A673 (cell line): ENCODE data around the gene SERINC5. TPM values are rescaled to one million over a fixed set of nuclear protein-coding genes. Genes with fewer than 3 reads are reported as not detected.

ENCODE experiments used
- BruUV-seq: library from RNA; stranded (reverse); fragments of 400-500 nt; replicated peaks from 2 replicates; lab custom pipeline; 2021; lab: Mats Ljungman, UMichigan
- CTCF ChIA-PET: fragments of 300-600 bp; sonication (Branson Sonifier 250); formaldehyde crosslinking; loops from one replicate; lab custom pipeline; 2022; ENCODE audit warnings: antibody characterized with exemption; lab: Charles Lee
- POLR2A ChIA-PET: fragments of 300-600 bp; sonication (Branson Sonifier 250); formaldehyde crosslinking; loops from one replicate; lab custom pipeline; 2022; ENCODE audit warnings: antibody characterized with exemption; ENCODE audit not compliant: low non-redundant PET; lab: Charles Lee
- DNase-seq: peaks from one replicate; pipeline ENCODE4 v3.0.0-alpha.2; 2015; ENCODE audit warnings: low spot score
- H3K27ac ChIP-seq: fragments of 200-600 bp; sonication (generic); 2 replicates; pipeline ENCODE4 v1.5.1; 2016; ENCODE audit warnings: mixed run types, low read depth, mild to moderate bottlenecking, mixed read lengths, antibody characterized with exemption, low read length; ENCODE audit not compliant: poor library complexity, severe bottlenecking
- H3K27me3 ChIP-seq: fragments of 200-600 bp; sonication (generic); replicated peaks from 2 replicates; pipeline ENCODE4 v1.6.1; 2017; ENCODE audit warnings: mixed run types, low read depth, mild to moderate bottlenecking, mixed read lengths, antibody characterized with exemption, low read length; ENCODE audit not compliant: insufficient read depth, poor library complexity
- H3K36me3 ChIP-seq: fragments of 200-600 bp; sonication (generic); 2 replicates; pipeline ENCODE4 v1.6.1; 2016; ENCODE audit warnings: mixed run types, mild to moderate bottlenecking, mixed read lengths, antibody characterized with exemption, low read length; ENCODE audit not compliant: insufficient read depth, poor library complexity, severe bottlenecking
- H3K4me1 ChIP-seq: fragments of 200-600 bp; sonication (generic); 2 replicates; pipeline ENCODE4 v1.6.1; 2017; ENCODE audit warnings: mixed run types, mild to moderate bottlenecking, mixed read lengths, antibody characterized with exemption, low read length; ENCODE audit not compliant: insufficient read depth, poor library complexity, severe bottlenecking
- H3K4me3 ChIP-seq: fragments of 200-600 bp; sonication (generic); 2 replicates; pipeline ENCODE4 v1.5.1; 2016; ENCODE audit warnings: low read depth, mixed run types, mild to moderate bottlenecking, mixed read lengths, low read length; ENCODE audit not compliant: poor library complexity, severe bottlenecking
- H3K9me3 ChIP-seq: fragments of 200-600 bp; sonication (generic); 2 replicates; pipeline ENCODE4 v1.6.1; 2016; ENCODE audit warnings: mixed run types, low read depth, mild to moderate bottlenecking, mixed read lengths, antibody characterized with exemption, low read length; ENCODE audit not compliant: poor library complexity, severe bottlenecking
- EZH2 ChIP-seq: fragments of 200-600 bp; sonication (generic); IDR thresholded peaks from 2 replicates; pipeline ENCODE4 v1.6.1; 2017; ENCODE audit warnings: borderline replicate concordance, low read depth, mild to moderate bottlenecking, mixed read lengths, antibody characterized with exemption, low read length; ENCODE audit not compliant: poor library complexity, severe bottlenecking
- intact Hi-C: fragments of 100-400 bp; cut with micrococcal nuclease; formaldehyde crosslinking; loops from one replicate; pipeline ENCODE4 v1.10.0; 2022; ENCODE audit not compliant: unreplicated experiment
- total RNA-seq: library from RNA; stranded (reverse); gene quantifications from 2 replicates; pipeline ENCODE4 v1.2.3, GENCODE V29; 2021
- TF ChIP-seq, protein P1 (sequence below): fragments of 300-800, 200-600 bp; sonication (generic); conservative IDR thresholded peaks from 2 replicates; pipeline ENCODE4 v1.5.1; 2017; ENCODE audit warnings: low read depth, mild to moderate bottlenecking, antibody characterized with exemption, low read length, moderate library complexity, mixed read lengths

Gene SERINC5
- total RNA-seq, 1 experiment from 2014 or later: 20.6 TPM

DNA sequence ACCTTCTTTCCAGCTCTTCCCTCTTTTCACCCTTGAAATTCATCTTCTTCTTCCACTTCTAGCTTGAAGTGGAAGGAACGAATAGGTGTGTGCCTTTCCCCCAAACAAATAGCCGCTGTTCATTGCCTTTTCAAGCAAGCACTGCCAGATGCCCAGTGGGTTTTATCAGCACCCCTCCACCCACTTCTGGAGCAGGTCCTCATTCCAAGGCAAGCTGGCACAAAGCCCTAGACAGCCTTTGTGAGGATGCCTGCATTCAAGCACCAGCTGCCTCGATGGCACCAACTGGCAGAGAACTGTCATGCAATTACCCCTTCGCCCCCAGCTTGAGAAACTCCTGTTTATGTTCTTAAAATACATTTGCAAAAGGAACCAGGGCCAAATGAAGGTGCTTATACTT is 36.5 kb downstream of the SERINC5 start:
- H3K9me3 ChIP-seq: no peaks in the 10 kb centered on the region
- H3K4me1 ChIP-seq: no peaks in the 10 kb centered on the region
- intact Hi-C loops: no loop called here
- no peaks in the 10 kb centered on the region for H3K27me3 ChIP-seq
- H3K27ac ChIP-seq: no peak overlapping the region
- DNase-seq: no peak
- no peak overlapping the region for H3K4me3 ChIP-seq
- no TSS peak for BruUV-seq
- CTCF ChIA-PET: no interaction called here
- H3K36me3 ChIP-seq: no peaks in the 10 kb centered on the region
- TF ChIP-seq EZH2: no peak
- TF ChIP-seq, protein P1, sequence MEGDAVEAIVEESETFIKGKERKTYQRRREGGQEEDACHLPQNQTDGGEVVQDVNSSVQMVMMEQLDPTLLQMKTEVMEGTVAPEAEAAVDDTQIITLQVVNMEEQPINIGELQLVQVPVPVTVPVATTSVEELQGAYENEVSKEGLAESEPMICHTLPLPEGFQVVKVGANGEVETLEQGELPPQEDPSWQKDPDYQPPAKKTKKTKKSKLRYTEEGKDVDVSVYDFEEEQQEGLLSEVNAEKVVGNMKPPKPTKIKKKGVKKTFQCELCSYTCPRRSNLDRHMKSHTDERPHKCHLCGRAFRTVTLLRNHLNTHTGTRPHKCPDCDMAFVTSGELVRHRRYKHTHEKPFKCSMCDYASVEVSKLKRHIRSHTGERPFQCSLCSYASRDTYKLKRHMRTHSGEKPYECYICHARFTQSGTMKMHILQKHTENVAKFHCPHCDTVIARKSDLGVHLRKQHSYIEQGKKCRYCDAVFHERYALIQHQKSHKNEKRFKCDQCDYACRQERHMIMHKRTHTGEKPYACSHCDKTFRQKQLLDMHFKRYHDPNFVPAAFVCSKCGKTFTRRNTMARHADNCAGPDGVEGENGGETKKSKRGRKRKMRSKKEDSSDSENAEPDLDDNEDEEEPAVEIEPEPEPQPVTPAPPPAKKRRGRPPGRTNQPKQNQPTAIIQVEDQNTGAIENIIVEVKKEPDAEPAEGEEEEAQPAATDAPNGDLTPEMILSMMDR: no peak
- POLR2A ChIA-PET: no interaction called here

DNA sequence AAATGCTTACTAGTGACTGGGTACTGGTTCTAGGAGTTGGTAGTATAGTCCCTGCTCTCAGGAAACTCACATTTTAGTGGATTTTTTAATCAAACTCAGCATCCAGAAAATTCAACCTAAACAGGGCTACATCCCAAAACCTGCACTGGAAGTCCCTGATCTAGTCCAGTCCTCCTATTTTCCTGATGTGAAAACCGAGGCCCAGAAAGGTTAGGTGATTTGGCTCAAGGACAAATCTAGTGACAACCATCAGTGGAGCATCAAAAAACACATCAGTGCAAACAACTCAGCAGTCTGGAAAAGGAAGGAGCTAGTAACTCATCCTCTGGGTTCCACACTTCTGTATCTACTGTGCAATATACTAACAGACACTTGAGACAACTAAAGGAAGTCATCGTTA is 38.2 kb downstream of the SERINC5 start:
- TF ChIP-seq, protein P1: no peak
- no peak for TF ChIP-seq EZH2
- intact Hi-C loops: no loop called here
- H3K4me3 ChIP-seq: no peak overlapping the region
- H3K4me1 ChIP-seq: no peaks in the 10 kb centered on the region
- BruUV-seq: no TSS peak
- H3K27ac ChIP-seq: no peak overlapping the region
- POLR2A ChIA-PET: no interaction called here
- CTCF ChIA-PET: no interaction called here
- no peak for DNase-seq
- H3K27me3 ChIP-seq: no peaks in the 10 kb centered on the region
- no peaks in the 10 kb centered on the region for H3K36me3 ChIP-seq
- no peaks in the 10 kb centered on the region for H3K9me3 ChIP-seq

DNA sequence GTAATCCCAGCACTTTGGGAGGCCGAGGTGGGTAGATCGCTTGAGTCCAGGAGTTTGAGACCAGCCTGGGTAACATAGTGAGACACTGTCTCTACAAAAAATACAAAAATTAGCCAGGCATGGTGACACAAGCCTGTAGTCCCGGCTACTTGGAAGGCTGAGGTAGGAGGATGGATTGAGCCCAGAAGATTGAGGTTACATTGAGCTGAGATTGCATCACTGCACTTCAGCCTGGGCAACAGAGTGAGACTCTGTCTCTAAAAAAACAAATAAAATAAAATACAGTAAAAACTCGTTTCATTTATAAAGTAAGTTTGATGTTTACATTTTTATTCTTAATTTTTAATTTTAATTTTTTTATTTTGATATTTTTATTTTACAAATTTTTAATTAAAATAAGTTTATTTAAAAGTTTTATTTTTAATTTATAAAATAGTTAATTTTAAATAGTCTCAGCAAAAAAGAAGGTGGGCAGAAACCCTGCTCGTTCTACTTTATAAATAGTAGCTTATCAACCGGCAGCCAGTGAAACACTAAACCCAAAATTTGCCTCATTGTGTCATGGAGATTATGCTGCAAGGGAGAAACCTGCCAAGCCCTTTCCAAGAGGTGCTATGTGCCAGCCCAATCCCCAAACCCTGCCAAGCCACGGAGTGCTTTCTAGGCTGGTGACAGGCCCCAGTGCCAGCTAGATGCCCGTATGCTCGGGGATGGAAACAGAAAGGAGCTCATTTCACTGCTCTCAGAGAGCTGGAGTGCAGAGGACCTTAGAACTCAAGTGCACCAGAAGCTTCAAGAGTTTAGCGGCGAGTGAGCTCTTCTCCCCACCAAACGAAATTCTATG is 38.9 kb downstream of the SERINC5 start:
- BruUV-seq: no TSS peak
- Histone ChIP-seq H3K36me3 (no peaks in the 10 kb centered on the region), H3K27me3 (no peaks in the 10 kb centered on the region), H3K4me1 (no peaks in the 10 kb centered on the region), H3K4me3 (no peak overlapping the region), H3K27ac (no peak overlapping the region), H3K9me3 (no peaks in the 10 kb centered on the region)
- POLR2A ChIA-PET: no interaction called here
- intact Hi-C loops: no loop called here
- no peak for DNase-seq
- TF ChIP-seq, protein P1: no peak
- TF ChIP-seq EZH2: no peak
- CTCF ChIA-PET: no interaction called here
